WTC11 (cell line): Measurements from ENCODE around the gene MAP1S. TPM values are rescaled to one million over a fixed set of nuclear protein-coding genes. Genes with fewer than 3 reads are reported as not detected.

Experiments
- ATAC-seq: fragments of 200-7000 bp; cut with Tn5 transposase; 2 replicates; pipeline ENCODE4 v1.10.0; 2021; ENCODE audit warnings: mild to moderate bottlenecking, moderate library complexity
- CTCF ChIA-PET: fragments of 300-600 bp; sonication (Branson Sonifier 250); formaldehyde crosslinking; loops from one replicate; lab custom pipeline; 2021; ENCODE audit warnings: antibody characterized with exemption; lab: Charles Lee
- POLR2A ChIA-PET: fragments of 350-600 bp; sonication (Branson Sonifier 250); formaldehyde crosslinking; loops from one replicate; lab custom pipeline; 2021; ENCODE audit warnings: antibody characterized with exemption; lab: Charles Lee
- DNase-seq: peaks from one replicate; pipeline ENCODE4 v3.0.0; 2021; ENCODE audit warnings: low spot score
- H3K27ac Mint-ChIP-seq: 2 replicates; pipeline ENCODE4 v1.8.0; 2021; ENCODE audit warnings: mixed read lengths
- H3K27me3 Mint-ChIP-seq: 2 replicates; pipeline ENCODE4 v1.8.0; 2021; ENCODE audit warnings: low read depth, mild to moderate bottlenecking, moderate library complexity, mixed read lengths
- H3K36me3 Mint-ChIP-seq: 2 replicates; pipeline ENCODE4 v1.8.0; 2021; ENCODE audit warnings: mixed read lengths
- H3K4me1 Mint-ChIP-seq: 2 replicates; pipeline ENCODE4 v1.8.0; 2022; ENCODE audit warnings: mixed read lengths
- H3K4me3 Mint-ChIP-seq: 2 replicates; pipeline ENCODE4 v1.8.0; 2021; ENCODE audit warnings: mild to moderate bottlenecking, moderate library complexity, mixed read lengths
- H3K9me3 Mint-ChIP-seq: 2 replicates; pipeline ENCODE4 v1.8.0; 2021; ENCODE audit warnings: mixed read lengths
- ATF1 ChIP-seq: sonication (generic); formaldehyde crosslinking; IDR thresholded peaks from 2 replicates; pipeline ENCODE4 v1.8.1; 2023; ENCODE audit warnings: mild to moderate bottlenecking, moderate library complexity, missing genetic modification reagents
- CREB1 ChIP-seq: sonication (generic); formaldehyde crosslinking; IDR thresholded peaks from 2 replicates; pipeline ENCODE4 v1.8.0; 2023; ENCODE audit warnings: mild to moderate bottlenecking, missing genetic modification reagents
- ELF4 ChIP-seq: sonication (generic); formaldehyde crosslinking; IDR thresholded peaks from 2 replicates; pipeline ENCODE4 v1.8.1; 2022; ENCODE audit warnings: low read depth, mild to moderate bottlenecking, moderate library complexity, missing genetic modification reagents
- GRHL2 ChIP-seq: fragments of 250-450 bp; sonication (Bioruptor Pico); IDR thresholded peaks from 2 replicates; pipeline ENCODE4 v1.8.0; 2022; ENCODE audit warnings: mild to moderate bottlenecking, moderate library complexity; ENCODE audit not compliant: insufficient replicate concordance, severe bottlenecking
- HMGA2 ChIP-seq: fragments of 250-450 bp; sonication (Bioruptor Pico); IDR thresholded peaks from 2 replicates; pipeline ENCODE4 v1.4.0; 2021; ENCODE audit warnings: mild to moderate bottlenecking, moderate library complexity
- JAZF1 ChIP-seq: fragments of 250-450 bp; sonication (Bioruptor Pico); IDR thresholded peaks from 2 replicates; pipeline ENCODE4 v1.9.0; 2021; ENCODE audit warnings: moderate library complexity, mild to moderate bottlenecking, inconsistent platforms
- TEAD1 ChIP-seq: sonication (generic); formaldehyde crosslinking; IDR thresholded peaks from 2 replicates; pipeline ENCODE4 v1.8.0; 2022; ENCODE audit warnings: mild to moderate bottlenecking, missing genetic modification reagents
- total RNA-seq: library from RNA; stranded (reverse); gene quantifications from 3 replicates; pipeline ENCODE4 v1.2.3, GENCODE V29; 2021
- TF ChIP-seq, protein P1 (sequence below): sonication (generic); formaldehyde crosslinking; IDR thresholded peaks from 2 replicates; pipeline ENCODE4 v1.8.1; 2023; ENCODE audit warnings: mild to moderate bottlenecking, missing genetic modification reagents, borderline replicate concordance
- TF ChIP-seq, protein P2 (sequence below): fragments of 250-450 bp; sonication (Bioruptor Pico); IDR thresholded peaks from 2 replicates; pipeline ENCODE4 v1.9.0; 2021; ENCODE audit warnings: mild to moderate bottlenecking, borderline replicate concordance
- TF ChIP-seq, protein P3 (sequence below): sonication (generic); formaldehyde crosslinking; IDR thresholded peaks from 2 replicates; pipeline ENCODE4 v1.8.1; 2023; ENCODE audit warnings: mild to moderate bottlenecking, missing genetic modification reagents, moderate library complexity
- TF ChIP-seq, protein P4 (sequence below): fragments of 250-450 bp; sonication (Bioruptor Pico); IDR thresholded peaks from 2 replicates; pipeline ENCODE4 v1.9.0; 2021; ENCODE audit warnings: mild to moderate bottlenecking
- TF ChIP-seq, protein P5 (sequence below): fragments of 250-450 bp; sonication (Bioruptor Pico); IDR thresholded peaks from 2 replicates; pipeline ENCODE4 v2.1.2; 2022; ENCODE audit warnings: mild to moderate bottlenecking, moderate library complexity
- TF ChIP-seq, protein P6 (sequence below): sonication (generic); formaldehyde crosslinking; IDR thresholded peaks from 2 replicates; pipeline ENCODE4 v1.8.0; 2023; ENCODE audit warnings: missing genetic modification reagents

The MAP1S gene
- total RNA-seq, 1 experiment from 2014 or later: 120 TPM

DNA sequence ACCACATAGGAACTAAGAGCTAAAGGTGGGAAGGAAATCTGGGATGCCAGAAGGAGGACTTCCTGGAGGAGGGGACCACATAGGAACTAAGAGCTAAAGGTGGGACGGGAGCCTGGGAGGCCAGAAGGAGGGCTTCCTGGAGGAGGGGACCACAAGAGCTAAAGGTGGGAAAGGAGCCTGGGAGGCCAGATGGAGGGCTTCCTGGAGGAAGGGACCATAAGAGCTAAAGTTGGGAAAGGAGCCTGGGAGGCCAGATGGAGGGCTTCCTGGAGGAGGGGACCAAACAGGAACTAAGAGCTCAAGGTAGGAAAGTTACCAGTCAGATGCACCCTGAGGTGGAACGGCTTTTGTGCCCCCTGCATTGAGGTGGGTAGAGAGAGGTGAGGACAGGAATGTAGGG, 22.2 kb downstream of the MAP1S start (continued):
- TF ChIP-seq, protein P1, sequence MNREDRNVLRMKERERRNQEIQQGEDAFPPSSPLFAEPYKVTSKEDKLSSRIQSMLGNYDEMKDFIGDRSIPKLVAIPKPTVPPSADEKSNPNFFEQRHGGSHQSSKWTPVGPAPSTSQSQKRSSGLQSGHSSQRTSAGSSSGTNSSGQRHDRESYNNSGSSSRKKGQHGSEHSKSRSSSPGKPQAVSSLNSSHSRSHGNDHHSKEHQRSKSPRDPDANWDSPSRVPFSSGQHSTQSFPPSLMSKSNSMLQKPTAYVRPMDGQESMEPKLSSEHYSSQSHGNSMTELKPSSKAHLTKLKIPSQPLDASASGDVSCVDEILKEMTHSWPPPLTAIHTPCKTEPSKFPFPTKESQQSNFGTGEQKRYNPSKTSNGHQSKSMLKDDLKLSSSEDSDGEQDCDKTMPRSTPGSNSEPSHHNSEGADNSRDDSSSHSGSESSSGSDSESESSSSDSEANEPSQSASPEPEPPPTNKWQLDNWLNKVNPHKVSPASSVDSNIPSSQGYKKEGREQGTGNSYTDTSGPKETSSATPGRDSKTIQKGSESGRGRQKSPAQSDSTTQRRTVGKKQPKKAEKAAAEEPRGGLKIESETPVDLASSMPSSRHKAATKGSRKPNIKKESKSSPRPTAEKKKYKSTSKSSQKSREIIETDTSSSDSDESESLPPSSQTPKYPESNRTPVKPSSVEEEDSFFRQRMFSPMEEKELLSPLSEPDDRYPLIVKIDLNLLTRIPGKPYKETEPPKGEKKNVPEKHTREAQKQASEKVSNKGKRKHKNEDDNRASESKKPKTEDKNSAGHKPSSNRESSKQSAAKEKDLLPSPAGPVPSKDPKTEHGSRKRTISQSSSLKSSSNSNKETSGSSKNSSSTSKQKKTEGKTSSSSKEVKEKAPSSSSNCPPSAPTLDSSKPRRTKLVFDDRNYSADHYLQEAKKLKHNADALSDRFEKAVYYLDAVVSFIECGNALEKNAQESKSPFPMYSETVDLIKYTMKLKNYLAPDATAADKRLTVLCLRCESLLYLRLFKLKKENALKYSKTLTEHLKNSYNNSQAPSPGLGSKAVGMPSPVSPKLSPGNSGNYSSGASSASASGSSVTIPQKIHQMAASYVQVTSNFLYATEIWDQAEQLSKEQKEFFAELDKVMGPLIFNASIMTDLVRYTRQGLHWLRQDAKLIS: no peak
- TF ChIP-seq, all 79 proteins: peak for 0

DNA sequence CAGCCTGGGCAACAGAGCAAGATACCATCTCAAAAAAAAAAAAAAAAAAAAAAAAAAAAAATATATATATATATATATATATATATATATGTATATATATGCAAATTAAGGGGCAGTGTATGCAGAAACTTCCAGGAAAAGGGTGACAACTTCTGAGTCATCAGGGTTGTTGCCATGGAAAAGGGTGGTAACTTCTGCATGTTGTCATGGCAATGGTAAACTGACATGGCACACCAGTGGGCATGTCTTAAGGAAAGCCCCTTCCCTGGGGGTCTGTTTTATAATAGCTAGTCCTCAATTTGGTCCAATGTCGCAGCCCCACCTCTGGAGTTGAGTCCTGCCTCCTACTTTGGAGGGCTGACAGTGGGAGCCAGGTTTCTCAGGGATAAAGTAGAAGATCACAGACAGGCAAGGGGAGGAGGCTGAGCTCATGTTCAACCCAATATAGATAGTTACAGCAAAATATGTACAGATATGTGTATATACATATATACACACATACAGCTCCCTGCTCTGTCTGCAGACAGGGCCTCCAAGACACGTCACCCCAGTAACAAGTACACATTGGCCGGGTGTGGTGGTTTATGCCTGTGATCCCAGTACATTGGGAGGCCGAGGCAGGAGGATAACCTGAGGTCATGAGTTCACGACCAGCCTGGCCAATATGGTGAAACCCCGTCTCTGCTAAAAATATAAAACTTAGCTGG, 24.7 kb downstream of the MAP1S start:
- ChIA-PET POLR2A (interaction anchor here (0.6 kb wide), 1 partner anchor 252 kb away, joined by 3 read pairs; no protein-coding TSS in a partner anchor), CTCF (interaction anchor here (0.7 kb wide), 1 partner anchor 90 kb away, joined by 3 read pairs; no protein-coding TSS in a partner anchor)
- TF ChIP-seq, protein P2, sequence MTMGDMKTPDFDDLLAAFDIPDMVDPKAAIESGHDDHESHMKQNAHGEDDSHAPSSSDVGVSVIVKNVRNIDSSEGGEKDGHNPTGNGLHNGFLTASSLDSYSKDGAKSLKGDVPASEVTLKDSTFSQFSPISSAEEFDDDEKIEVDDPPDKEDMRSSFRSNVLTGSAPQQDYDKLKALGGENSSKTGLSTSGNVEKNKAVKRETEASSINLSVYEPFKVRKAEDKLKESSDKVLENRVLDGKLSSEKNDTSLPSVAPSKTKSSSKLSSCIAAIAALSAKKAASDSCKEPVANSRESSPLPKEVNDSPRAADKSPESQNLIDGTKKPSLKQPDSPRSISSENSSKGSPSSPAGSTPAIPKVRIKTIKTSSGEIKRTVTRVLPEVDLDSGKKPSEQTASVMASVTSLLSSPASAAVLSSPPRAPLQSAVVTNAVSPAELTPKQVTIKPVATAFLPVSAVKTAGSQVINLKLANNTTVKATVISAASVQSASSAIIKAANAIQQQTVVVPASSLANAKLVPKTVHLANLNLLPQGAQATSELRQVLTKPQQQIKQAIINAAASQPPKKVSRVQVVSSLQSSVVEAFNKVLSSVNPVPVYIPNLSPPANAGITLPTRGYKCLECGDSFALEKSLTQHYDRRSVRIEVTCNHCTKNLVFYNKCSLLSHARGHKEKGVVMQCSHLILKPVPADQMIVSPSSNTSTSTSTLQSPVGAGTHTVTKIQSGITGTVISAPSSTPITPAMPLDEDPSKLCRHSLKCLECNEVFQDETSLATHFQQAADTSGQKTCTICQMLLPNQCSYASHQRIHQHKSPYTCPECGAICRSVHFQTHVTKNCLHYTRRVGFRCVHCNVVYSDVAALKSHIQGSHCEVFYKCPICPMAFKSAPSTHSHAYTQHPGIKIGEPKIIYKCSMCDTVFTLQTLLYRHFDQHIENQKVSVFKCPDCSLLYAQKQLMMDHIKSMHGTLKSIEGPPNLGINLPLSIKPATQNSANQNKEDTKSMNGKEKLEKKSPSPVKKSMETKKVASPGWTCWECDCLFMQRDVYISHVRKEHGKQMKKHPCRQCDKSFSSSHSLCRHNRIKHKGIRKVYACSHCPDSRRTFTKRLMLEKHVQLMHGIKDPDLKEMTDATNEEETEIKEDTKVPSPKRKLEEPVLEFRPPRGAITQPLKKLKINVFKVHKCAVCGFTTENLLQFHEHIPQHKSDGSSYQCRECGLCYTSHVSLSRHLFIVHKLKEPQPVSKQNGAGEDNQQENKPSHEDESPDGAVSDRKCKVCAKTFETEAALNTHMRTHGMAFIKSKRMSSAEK (CRISPR knock-in tag): no peak
- TF ChIP-seq, protein P3, sequence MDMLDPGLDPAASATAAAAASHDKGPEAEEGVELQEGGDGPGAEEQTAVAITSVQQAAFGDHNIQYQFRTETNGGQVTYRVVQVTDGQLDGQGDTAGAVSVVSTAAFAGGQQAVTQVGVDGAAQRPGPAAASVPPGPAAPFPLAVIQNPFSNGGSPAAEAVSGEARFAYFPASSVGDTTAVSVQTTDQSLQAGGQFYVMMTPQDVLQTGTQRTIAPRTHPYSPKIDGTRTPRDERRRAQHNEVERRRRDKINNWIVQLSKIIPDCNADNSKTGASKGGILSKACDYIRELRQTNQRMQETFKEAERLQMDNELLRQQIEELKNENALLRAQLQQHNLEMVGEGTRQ: no peak
- TF ChIP-seq GRHL2 (CRISPR knock-in tag) (no peak), ATF1 (CRISPR knock-in tag) (no peak), JAZF1 (CRISPR knock-in tag) (no peak), HMGA2 (CRISPR knock-in tag) (no peak), TEAD1 (CRISPR knock-in tag) (no peak), ELF4 (CRISPR knock-in tag) (no peak), CREB1 (CRISPR knock-in tag) (no peak)
- TF ChIP-seq, protein P4, sequence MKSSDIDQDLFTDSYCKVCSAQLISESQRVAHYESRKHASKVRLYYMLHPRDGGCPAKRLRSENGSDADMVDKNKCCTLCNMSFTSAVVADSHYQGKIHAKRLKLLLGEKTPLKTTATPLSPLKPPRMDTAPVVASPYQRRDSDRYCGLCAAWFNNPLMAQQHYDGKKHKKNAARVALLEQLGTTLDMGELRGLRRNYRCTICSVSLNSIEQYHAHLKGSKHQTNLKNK: no peak
- TF ChIP-seq, protein P5, sequence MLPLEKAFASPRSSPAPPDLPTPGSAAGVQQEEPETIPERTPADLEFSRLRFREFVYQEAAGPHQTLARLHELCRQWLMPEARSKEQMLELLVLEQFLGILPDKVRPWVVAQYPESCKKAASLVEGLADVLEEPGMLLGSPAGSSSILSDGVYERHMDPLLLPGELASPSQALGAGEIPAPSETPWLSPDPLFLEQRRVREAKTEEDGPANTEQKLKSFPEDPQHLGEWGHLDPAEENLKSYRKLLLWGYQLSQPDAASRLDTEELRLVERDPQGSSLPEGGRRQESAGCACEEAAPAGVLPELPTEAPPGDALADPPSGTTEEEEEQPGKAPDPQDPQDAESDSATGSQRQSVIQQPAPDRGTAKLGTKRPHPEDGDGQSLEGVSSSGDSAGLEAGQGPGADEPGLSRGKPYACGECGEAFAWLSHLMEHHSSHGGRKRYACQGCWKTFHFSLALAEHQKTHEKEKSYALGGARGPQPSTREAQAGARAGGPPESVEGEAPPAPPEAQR (CRISPR knock-in tag): no peak
- TF ChIP-seq, protein P6, sequence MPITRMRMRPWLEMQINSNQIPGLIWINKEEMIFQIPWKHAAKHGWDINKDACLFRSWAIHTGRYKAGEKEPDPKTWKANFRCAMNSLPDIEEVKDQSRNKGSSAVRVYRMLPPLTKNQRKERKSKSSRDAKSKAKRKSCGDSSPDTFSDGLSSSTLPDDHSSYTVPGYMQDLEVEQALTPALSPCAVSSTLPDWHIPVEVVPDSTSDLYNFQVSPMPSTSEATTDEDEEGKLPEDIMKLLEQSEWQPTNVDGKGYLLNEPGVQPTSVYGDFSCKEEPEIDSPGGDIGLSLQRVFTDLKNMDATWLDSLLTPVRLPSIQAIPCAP (CRISPR knock-in tag): no peak
- Mint-ChIP-seq H3K27me3 (peaks cover 12% of the 10 kb centered on the region), H3K4me3 (no peak overlapping the region), H3K9me3 (peaks cover 9% of the 10 kb centered on the region), H3K36me3 (peaks cover 8% of the 10 kb centered on the region), H3K27ac (no peak overlapping the region), H3K4me1 (peaks cover 8% of the 10 kb centered on the region)
- no peak for ATAC-seq
- DNase-seq: no peak
